Measurements from ENCODE around the gene ZNF70.

Gene ZNF70

GRCh38 chr22:23692598-23693291, 58.2 kb downstream of the ZNF70 start:
- DNase-seq (ENCODE audit: low read depth), result no peak

GRCh38 chr22:23691748-23692423, 59.0 kb downstream of the ZNF70 start:
- no peak for DNase-seq (ENCODE audit: low read depth)

- DNase-seq (ENCODE audit: low read depth), result no peak
Measured at GRCh38 chr22:23690713-23691112, 60.2 kb downstream of the ZNF70 start, which contains the start of gene RGL4. Gene RGL4 (plus strand): TSS chr22:23691013. CDS start chr22:23692031, 1,018 bp downstream.

- no peak for DNase-seq (ENCODE audit: low read depth)
Measured at GRCh38 chr22:23689414-23689813, 61.5 kb downstream of the ZNF70 start.

All from stimulated activated CD8-positive, alpha-beta memory T cell treated with anti-CD3 and anti-CD28 coated beads, Interleukin-4, amount 100 ng/mL, for 24 hours (primary cell).